ENCODE data around the gene FARP1. TPM values are rescaled to one million over a fixed set of nuclear protein-coding genes. Genes with fewer than 3 reads are reported as not detected.

The FARP1 gene
- total and polyA plus RNA-seq, 2 of the 8 experiments (the other 6 are each of a cell fraction or from before 2014, with no cell fraction given), result 24.7 to 104 TPM

GRCh38 chr13:98098516-98098915 is 44.4 kb upstream of the FARP1 start:
- H3K4me3 ChIP-seq (ENCODE audit: extremely low read depth in 1 of 4, insufficient read depth in 2 of 4, low read depth in 3 of 4, low read length in 4 of 4), result no peak overlapping the region
- no peak for FAIRE-seq
- H4K5ac ChIP-seq (ENCODE audit: insufficient read length, low read depth, low read length), result no peak overlapping the region
- no peak overlapping the region for H3K4ac ChIP-seq (replicated peaks; ENCODE audit: insufficient read length, low read depth, low read length)
- no peaks in the 10 kb centered on the region for H3K79me1 ChIP-seq (ENCODE audit: low read depth, low read length)
- no peak overlapping the region for H3K4me2 ChIP-seq (ENCODE audit: insufficient read depth in 1 of 2, low read depth in 2 of 2, low read length in 2 of 2)
- no peak overlapping the region for H3K23ac ChIP-seq (ENCODE audit: insufficient read length)
- H2AFZ ChIP-seq (ENCODE audit: low read length), result no peak overlapping the region
- no peak overlapping the region for H4K91ac ChIP-seq (replicated peaks; ENCODE audit: insufficient read length, low read length)
- no peaks in the 10 kb centered on the region for H3K27me3 ChIP-seq (replicated peaks in 1 of 4; ENCODE audit: control insufficient read depth in 3 of 4, extremely low read depth in 1 of 4, insufficient read depth in 3 of 4, low read length in 3 of 4)
- ChIA-PET CTCF (ENCODE audit: partially characterized antibody) (no interaction called here), POLR2A (ENCODE audit: partially characterized antibody) (no interaction called here)
- H2BK15ac ChIP-seq (ENCODE audit: low read length), result no peak overlapping the region
- no peaks in the 10 kb centered on the region for H3K23me2 ChIP-seq (ENCODE audit: low read depth, low read length)
- no peak for DNase-seq (ENCODE audit: low read depth in 1 of 2, low spot score in 2 of 2)
- no peak overlapping the region for H2BK120ac ChIP-seq (replicated peaks; ENCODE audit: low read depth, low read length)
- H3K14ac ChIP-seq (ENCODE audit: insufficient read length), result no peak overlapping the region
- H3K56ac ChIP-seq (replicated peaks; ENCODE audit: insufficient read length, low read depth, low read length), result no peak overlapping the region
- 97% methylated on average over 7 of the region's 7 CpGs; no CpG with 5 or more reads in 1 of the 2 experiments for WGBS, 2 experiments (ENCODE audit: extremely low coverage in 1 of 2, insufficient coverage in 1 of 2, insufficient read length in 1 of 2, insufficient replicate concordance in 2 of 2, low coverage in 1 of 2, low lambda C conversion rate in 2 of 2, missing lambda C conversion rate in 1 of 2)
- no peak overlapping the region for H4K8ac ChIP-seq (ENCODE audit: extremely low read depth, insufficient read depth, low read length)
- no peak overlapping the region for H2BK5ac ChIP-seq (ENCODE audit: low read depth, low read length)
- H3K36me3 ChIP-seq (ENCODE audit: control insufficient read depth in 2 of 4, insufficient read depth in 4 of 4, low read length in 3 of 4), result no peaks in the 10 kb centered on the region; a peak in 1 of 8 replicates
- peaks cover 6 to 7% of the 10 kb centered on the region in 2 experiments; a peak in 2 of 4 replicates for H3K9me3 ChIP-seq (ENCODE audit: insufficient read depth in 2 of 2, low read depth in 1 of 2, low read length in 1 of 2)
- H2BK12ac ChIP-seq (ENCODE audit: low read depth, low read length), result no peak overlapping the region
- no peak overlapping the region for H2AK5ac ChIP-seq (ENCODE audit: low read depth, low read length)
- H3K27ac ChIP-seq (ENCODE audit: low read depth, low read length), result no peak overlapping the region
- no peaks in the 10 kb centered on the region for H3K79me2 ChIP-seq (ENCODE audit: control insufficient read depth in 1 of 2, insufficient read depth in 2 of 2, low read length in 2 of 2)
- H2BK20ac ChIP-seq (ENCODE audit: low read length), result no peak overlapping the region
- no peaks in the 10 kb centered on the region; a peak in 1 of 7 replicates for H3K4me1 ChIP-seq (replicated peaks in 1 of 4; ENCODE audit: control insufficient read depth in 3 of 4, insufficient read depth in 4 of 4, low read length in 3 of 4)
- H3K18ac ChIP-seq (ENCODE audit: extremely low read depth, low read length), result no peak overlapping the region
- H4K20me1 ChIP-seq (replicated peaks in 1 of 2; ENCODE audit: control insufficient read depth in 1 of 2, insufficient read depth in 2 of 2, low read length in 2 of 2), result no peaks in the 10 kb centered on the region
- H3K9ac ChIP-seq (replicated peaks in 1 of 4; ENCODE audit: extremely low read depth in 1 of 4, low read depth in 3 of 4, low read length in 3 of 4), result no peak overlapping the region
- TF ChIP-seq SP1 (IDR thresholded peaks at IDR 0.05; ENCODE audit: low read depth, low read length) (no peak), HDAC2 (IDR thresholded peaks at IDR 0.05; ENCODE audit: borderline replicate concordance in 1 of 2, low read depth in 2 of 2, low read length in 2 of 2) (no peak), KDM4A (IDR thresholded peaks at IDR 0.05; ENCODE audit: low read depth, low read length, severe bottlenecking) (no peak), MAFK (IDR thresholded peaks at IDR 0.05; ENCODE audit: low read depth, low read length) (no peak), ZNF274 (IDR thresholded peaks at IDR 0.05; ENCODE audit: borderline replicate concordance, extremely low read depth, low read length) (no peak), PHF8 (conservative IDR thresholded peaks at IDR 0.05; ENCODE audit: low read depth, low read length) (no peak), JUN (IDR thresholded peaks at IDR 0.05; ENCODE audit: low read depth, low read length) (no peak), POLR2A (IDR thresholded peaks at IDR 0.05; ENCODE audit: control extremely low read depth in 1 of 2, low read depth in 2 of 2, low read length in 2 of 2) (no peak), POLR2AphosphoS5 (IDR thresholded peaks at IDR 0.05; ENCODE audit: low read depth, low read length) (no peak), CREB1 (IDR thresholded peaks at IDR 0.05) (no peak), MAX (IDR thresholded peaks at IDR 0.05) (no peak), FOSL1 (IDR thresholded peaks at IDR 0.05; ENCODE audit: insufficient read depth, low read depth, low read length) (no peak), CBX8 (IDR thresholded peaks at IDR 0.05; ENCODE audit: borderline replicate concordance, low read depth, low read length) (no peak), CTBP2 (IDR thresholded peaks at IDR 0.05; ENCODE audit: borderline replicate concordance, insufficient read depth, insufficient read length, low read length) (no peak), SIRT6 (IDR thresholded peaks at IDR 0.05; ENCODE audit: low read length) (no peak), NRF1 (IDR thresholded peaks at IDR 0.05; ENCODE audit: low read depth, low read length) (no peak)

Data from H1 (cell line).